HepG2 (cell line): ENCODE results near the gene CHDH. TPM values are rescaled to one million over a fixed set of nuclear protein-coding genes. Genes with fewer than 3 reads are reported as not detected.
A peak's percentile ranks its signal among the peaks of the same experiment; 100 is the strongest.

Source experiments
- AGO1 ChIP-seq: fragments of 200-400 bp; formaldehyde crosslinking; IDR thresholded peaks from 2 replicates; pipeline ENCODE4 v1.6.1; 2017; ENCODE audit warnings: mild to moderate bottlenecking, low read depth, low read length, moderate library complexity; ENCODE audit not compliant: poor library complexity, severe bottlenecking
- ISX ChIP-seq: sonication (generic); formaldehyde crosslinking; conservative IDR thresholded peaks from 2 replicates; pipeline ENCODE4 v1.5.0; 2020; ENCODE audit warnings: missing genetic modification reagents
- KDM5B ChIP-seq: sonication (generic); formaldehyde crosslinking; IDR thresholded peaks from 2 replicates; pipeline ENCODE4 v1.4.0; 2020; ENCODE audit warnings: missing genetic modification reagents, mild to moderate bottlenecking, borderline replicate concordance
- NFKB2 ChIP-seq: sonication (generic); formaldehyde crosslinking; IDR thresholded peaks from 2 replicates; pipeline ENCODE4 v1.4.0; 2020; ENCODE audit warnings: missing genetic modification reagents, borderline replicate concordance
- NR1H2 ChIP-seq: sonication (generic); formaldehyde crosslinking; IDR thresholded peaks from 2 replicates; pipeline ENCODE4 v1.8.1; 2022; ENCODE audit warnings: low read depth, missing genetic modification reagents, borderline replicate concordance
- PAF1 ChIP-seq: IDR thresholded peaks from 2 replicates; pipeline ENCODE4 v1.6.1; 2016; ENCODE audit warnings: missing genetic modification reagents, missing compliant biosample characterization
- REL ChIP-seq: sonication (generic); formaldehyde crosslinking; conservative IDR thresholded peaks from 2 replicates; pipeline ENCODE4 v1.8.0; 2022; ENCODE audit warnings: mild to moderate bottlenecking, missing genetic modification reagents, moderate library complexity
- SATB2 ChIP-seq: sonication (generic); formaldehyde crosslinking; IDR thresholded peaks from 2 replicates; pipeline ENCODE4 v1.5.0; 2020; ENCODE audit warnings: missing genetic modification reagents
- SMAD3 ChIP-seq: sonication (generic); formaldehyde crosslinking; IDR thresholded peaks from 2 replicates; pipeline ENCODE4 v1.4.0; 2020; ENCODE audit warnings: missing genetic modification reagents
- ZNF563 ChIP-seq: sonication (generic); formaldehyde crosslinking; IDR thresholded peaks from 2 replicates; pipeline ENCODE4 v1.8.0; 2022; ENCODE audit warnings: mild to moderate bottlenecking, moderate library complexity, missing genetic modification reagents
- ZNF746 ChIP-seq: sonication (generic); formaldehyde crosslinking; IDR thresholded peaks from 2 replicates; pipeline ENCODE4 v1.8.0; 2022; ENCODE audit warnings: mild to moderate bottlenecking, missing genetic modification reagents
- ZNF776 ChIP-seq: sonication (generic); formaldehyde crosslinking; IDR thresholded peaks from 2 replicates; pipeline ENCODE4 v1.4.0; 2020; ENCODE audit warnings: mild to moderate bottlenecking, missing genetic modification reagents
- polyA plus RNA-seq, 8 experiments: library from polyadenylated mRNA; depleted of rRNA in 3 of 8; stranded (reverse) in 7 of 8; unstranded in 1 of 8; fragments of >200 nt; fragmentation: Illumina TruSeq in 4 of 8; extraction: Trizol in 4 of 8; gene quantifications; 2 replicates each; pipeline versions ENCODE4 v1.2.1 to v1.2.3, GENCODE V29; 2011 to 2016; ENCODE audit warnings: low read depth in 4 of 8, missing spikeins in 1 of 8, mixed read lengths in 1 of 8; ENCODE audit not compliant: insufficient read depth in 1 of 8
- total RNA-seq, 5 experiments: library from RNA; depleted of rRNA; stranded (reverse); fragments of >200 nt; fragmentation: Illumina TruSeq; extraction: Trizol; gene quantifications; 2 replicates each; pipeline ENCODE4 v1.2.3, GENCODE V29; 2016; ENCODE audit warnings: low read depth in 1 of 5
- TF ChIP-seq, protein P1 (sequence below): sonication (generic); formaldehyde crosslinking; IDR thresholded peaks from 2 replicates; pipeline ENCODE4 v1.8.0; 2022; ENCODE audit warnings: mild to moderate bottlenecking, missing genetic modification reagents, borderline replicate concordance
- TF ChIP-seq, protein P2 (sequence below): fragments of 450-650 bp; IDR thresholded peaks from 2 replicates; pipeline ENCODE4 v1.6.1; 2016
- TF ChIP-seq, protein P3 (sequence below): sonication (generic); formaldehyde crosslinking; IDR thresholded peaks from 2 replicates; pipeline ENCODE4 v1.4.0; 2020; ENCODE audit warnings: missing genetic modification reagents, borderline replicate concordance
- TF ChIP-seq, protein P4 (sequence below): sonication (generic); formaldehyde crosslinking; IDR thresholded peaks from 2 replicates; pipeline ENCODE4 v1.5.0; 2020; ENCODE audit warnings: mild to moderate bottlenecking, missing genetic modification reagents, borderline replicate concordance
- TF ChIP-seq, protein P5 (sequence below): fragments of 450-650 bp; IDR thresholded peaks from 2 replicates; pipeline ENCODE4 v1.6.1; 2017

CHDH gene
- total and polyA plus RNA-seq, 2 of the 13 experiments (the other 11 are each of a cell fraction or from before 2014, with no cell fraction given), result 28.1 to 48.9 TPM

DNA sequence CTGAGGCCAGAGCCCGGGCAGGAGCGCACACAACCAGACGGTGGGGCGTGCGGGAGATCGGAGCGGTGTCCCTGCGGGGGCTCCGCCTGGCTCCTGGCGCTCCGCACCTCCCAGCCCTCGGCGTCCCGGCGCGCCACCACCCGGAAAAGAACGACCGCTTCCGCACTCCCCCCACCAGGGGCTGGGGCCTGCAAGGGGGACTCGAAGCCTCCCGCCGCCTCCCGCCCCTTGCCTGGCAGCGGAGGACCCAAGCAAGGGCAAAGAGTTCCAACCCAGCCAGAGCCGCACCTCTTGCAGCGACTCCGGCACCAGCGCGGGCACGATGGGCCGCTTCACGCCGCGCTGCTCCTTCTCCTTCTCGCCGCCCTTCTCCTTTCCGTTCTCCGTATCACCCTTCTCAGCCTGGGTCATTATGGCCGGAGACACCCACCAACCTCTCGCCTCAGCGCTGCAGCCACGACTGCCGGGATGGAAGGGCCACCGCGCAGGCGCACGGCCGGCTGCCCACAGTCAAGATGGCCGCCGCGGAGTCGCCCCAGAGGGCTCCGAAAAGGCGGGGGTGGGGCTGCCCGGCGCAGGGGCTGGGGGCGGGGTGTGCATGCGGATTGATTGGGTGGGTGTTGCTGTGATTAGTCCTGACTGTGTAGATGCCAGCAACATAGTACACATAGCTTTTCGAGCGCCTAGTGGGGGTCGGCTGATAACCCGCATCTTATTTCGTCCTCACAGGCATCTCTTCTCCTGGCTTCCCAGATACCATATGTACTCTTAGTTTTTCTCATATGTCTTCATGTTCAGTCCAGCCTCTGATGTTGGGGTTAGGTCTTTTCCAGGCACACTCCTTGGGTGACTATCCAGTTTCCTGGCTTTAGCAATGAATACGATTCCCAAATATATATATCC is 35.7 kb upstream of the CHDH start, which contains the start of gene ACTR8 (continued):
- no peak for TF ChIP-seq ZNF746
- TF ChIP-seq SATB2 (CRISPR knock-in tag), result no peak
- TF ChIP-seq ZNF563 (CRISPR knock-in tag), result no peak
- TF ChIP-seq ISX (CRISPR knock-in tag), result no peak
- TF ChIP-seq PAF1, result no peak
- TF ChIP-seq REL (CRISPR knock-in tag), result no peak
- TF ChIP-seq NFKB2, result peak; percentile 76; the same call in 1 of the 2 replicates
- TF ChIP-seq, protein P1, sequence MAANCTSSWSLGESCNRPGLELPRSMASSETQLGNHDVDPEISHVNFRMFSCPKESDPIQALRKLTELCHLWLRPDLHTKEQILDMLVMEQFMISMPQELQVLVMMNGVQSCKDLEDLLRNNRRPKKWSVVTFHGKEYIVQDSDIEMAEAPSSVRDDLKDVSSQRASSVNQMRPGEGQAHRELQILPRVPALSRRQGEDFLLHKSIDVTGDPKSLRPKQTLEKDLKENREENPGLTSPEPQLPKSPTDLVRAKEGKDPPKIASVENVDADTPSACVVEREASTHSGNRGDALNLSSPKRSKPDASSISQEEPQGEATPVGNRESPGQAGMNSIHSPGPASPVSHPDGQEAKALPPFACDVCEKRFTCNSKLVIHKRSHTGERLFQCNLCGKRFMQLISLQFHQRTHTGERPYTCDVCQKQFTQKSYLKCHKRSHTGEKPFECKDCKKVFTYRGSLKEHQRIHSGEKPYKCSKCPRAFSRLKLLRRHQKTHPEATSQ, result peak; percentile 87; the same call in 1 of the 2 replicates
- peak; percentile 67; the same call in 1 of the 2 replicates for TF ChIP-seq SMAD3 (CRISPR knock-in tag)
- TF ChIP-seq, protein P2, sequence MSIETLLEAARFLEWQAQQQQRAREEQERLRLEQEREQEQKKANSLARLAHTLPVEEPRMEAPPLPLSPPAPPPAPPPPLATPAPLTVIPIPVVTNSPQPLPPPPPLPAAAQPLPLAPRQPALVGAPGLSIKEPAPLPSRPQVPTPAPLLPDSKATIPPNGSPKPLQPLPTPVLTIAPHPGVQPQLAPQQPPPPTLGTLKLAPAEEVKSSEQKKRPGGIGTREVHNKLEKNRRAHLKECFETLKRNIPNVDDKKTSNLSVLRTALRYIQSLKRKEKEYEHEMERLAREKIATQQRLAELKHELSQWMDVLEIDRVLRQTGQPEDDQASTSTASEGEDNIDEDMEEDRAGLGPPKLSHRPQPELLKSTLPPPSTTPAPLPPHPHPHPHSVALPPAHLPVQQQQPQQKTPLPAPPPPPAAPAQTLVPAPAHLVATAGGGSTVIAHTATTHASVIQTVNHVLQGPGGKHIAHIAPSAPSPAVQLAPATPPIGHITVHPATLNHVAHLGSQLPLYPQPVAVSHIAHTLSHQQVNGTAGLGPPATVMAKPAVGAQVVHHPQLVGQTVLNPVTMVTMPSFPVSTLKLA, result no peak
- TF ChIP-seq AGO1, result peak; percentile 59
- TF ChIP-seq, protein P3, sequence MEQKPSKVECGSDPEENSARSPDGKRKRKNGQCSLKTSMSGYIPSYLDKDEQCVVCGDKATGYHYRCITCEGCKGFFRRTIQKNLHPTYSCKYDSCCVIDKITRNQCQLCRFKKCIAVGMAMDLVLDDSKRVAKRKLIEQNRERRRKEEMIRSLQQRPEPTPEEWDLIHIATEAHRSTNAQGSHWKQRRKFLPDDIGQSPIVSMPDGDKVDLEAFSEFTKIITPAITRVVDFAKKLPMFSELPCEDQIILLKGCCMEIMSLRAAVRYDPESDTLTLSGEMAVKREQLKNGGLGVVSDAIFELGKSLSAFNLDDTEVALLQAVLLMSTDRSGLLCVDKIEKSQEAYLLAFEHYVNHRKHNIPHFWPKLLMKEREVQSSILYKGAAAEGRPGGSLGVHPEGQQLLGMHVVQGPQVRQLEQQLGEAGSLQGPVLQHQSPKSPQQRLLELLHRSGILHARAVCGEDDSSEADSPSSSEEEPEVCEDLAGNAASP (CRISPR knock-in tag), result no peak
- TF ChIP-seq ZNF776 (CRISPR knock-in tag), result peak; percentile 60; the same call in 1 of the 2 replicates
- no peak for TF ChIP-seq NR1H2 (CRISPR knock-in tag)
- TF ChIP-seq, protein P4, sequence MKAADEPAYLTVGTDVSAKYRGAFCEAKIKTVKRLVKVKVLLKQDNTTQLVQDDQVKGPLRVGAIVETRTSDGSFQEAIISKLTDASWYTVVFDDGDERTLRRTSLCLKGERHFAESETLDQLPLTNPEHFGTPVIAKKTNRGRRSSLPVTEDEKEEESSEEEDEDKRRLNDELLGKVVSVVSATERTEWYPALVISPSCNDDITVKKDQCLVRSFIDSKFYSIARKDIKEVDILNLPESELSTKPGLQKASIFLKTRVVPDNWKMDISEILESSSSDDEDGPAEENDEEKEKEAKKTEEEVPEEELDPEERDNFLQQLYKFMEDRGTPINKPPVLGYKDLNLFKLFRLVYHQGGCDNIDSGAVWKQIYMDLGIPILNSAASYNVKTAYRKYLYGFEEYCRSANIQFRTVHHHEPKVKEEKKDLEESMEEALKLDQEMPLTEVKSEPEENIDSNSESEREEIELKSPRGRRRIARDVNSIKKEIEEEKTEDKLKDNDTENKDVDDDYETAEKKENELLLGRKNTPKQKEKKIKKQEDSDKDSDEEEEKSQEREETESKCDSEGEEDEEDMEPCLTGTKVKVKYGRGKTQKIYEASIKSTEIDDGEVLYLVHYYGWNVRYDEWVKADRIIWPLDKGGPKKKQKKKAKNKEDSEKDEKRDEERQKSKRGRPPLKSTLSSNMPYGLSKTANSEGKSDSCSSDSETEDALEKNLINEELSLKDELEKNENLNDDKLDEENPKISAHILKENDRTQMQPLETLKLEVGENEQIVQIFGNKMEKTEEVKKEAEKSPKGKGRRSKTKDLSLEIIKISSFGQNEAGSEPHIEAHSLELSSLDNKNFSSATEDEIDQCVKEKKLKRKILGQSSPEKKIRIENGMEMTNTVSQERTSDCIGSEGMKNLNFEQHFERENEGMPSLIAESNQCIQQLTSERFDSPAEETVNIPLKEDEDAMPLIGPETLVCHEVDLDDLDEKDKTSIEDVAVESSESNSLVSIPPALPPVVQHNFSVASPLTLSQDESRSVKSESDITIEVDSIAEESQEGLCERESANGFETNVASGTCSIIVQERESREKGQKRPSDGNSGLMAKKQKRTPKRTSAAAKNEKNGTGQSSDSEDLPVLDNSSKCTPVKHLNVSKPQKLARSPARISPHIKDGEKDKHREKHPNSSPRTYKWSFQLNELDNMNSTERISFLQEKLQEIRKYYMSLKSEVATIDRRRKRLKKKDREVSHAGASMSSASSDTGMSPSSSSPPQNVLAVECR (CRISPR knock-in tag), result peak; percentile 97
- TF ChIP-seq KDM5B (CRISPR knock-in tag), result peak; percentile 88; the same call in 1 of the 2 replicates
- TF ChIP-seq, protein P5, sequence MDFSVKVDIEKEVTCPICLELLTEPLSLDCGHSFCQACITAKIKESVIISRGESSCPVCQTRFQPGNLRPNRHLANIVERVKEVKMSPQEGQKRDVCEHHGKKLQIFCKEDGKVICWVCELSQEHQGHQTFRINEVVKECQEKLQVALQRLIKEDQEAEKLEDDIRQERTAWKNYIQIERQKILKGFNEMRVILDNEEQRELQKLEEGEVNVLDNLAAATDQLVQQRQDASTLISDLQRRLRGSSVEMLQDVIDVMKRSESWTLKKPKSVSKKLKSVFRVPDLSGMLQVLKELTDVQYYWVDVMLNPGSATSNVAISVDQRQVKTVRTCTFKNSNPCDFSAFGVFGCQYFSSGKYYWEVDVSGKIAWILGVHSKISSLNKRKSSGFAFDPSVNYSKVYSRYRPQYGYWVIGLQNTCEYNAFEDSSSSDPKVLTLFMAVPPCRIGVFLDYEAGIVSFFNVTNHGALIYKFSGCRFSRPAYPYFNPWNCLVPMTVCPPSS, result no peak
